CD4-positive, alpha-beta T cell treated with Interleukin-6 at 100 ng/mL for 8 hours (primary cell): ENCODE data around the gene PRPF6.
"Not testable (repeated sequence)": the region's sequence is repeated elsewhere in the genome, so short reads cannot be mapped to it uniquely, and the experiment has no call there.

Experiments
- DNase-seq: peaks from one replicate; pipeline ENCODE4 v3.0.0-alpha.2; 2020; ENCODE audit warnings: mixed read lengths, low spot score

The PRPF6 gene

GRCh38 chr20:63973636-63974401 lies 7.1 kb upstream of the PRPF6 start:
- peak; percentile 69 for DNase-seq

GRCh38 chr20:63974402-63975200 lies 6.3 kb upstream of the PRPF6 start:
- DNase-seq: no peak

- DNase-seq: not testable (repeated sequence)
Observed at GRCh38 chr20:63976511-63976910, 4.4 kb upstream of the PRPF6 start.

- DNase-seq: no peak
Observed at GRCh38 chr20:63976980-63977738, 3.8 kb upstream of the PRPF6 start.

- peak; percentile 53 for DNase-seq
Observed at GRCh38 chr20:63977739-63978276, 3.1 kb upstream of the PRPF6 start.

- DNase-seq: peak; percentile 50
Observed at GRCh38 chr20:63978319-63979228, 2.4 kb upstream of the PRPF6 start.

GRCh38 chr20:63979229-63979556 lies 1.7 kb upstream of the PRPF6 start:
- no peak for DNase-seq

GRCh38 chr20:63979557-63980316 lies 1.2 kb upstream of the PRPF6 start, which contains the start of gene SAMD10:
SAMD10 (minus strand) TSS chr20:63979642; CDS start chr20:63979467, 175 bp downstream.
- DNase-seq: peak; percentile 67

GRCh38 chr20:63980317-63980805 lies 571 bp upstream of the PRPF6 start:
- no peak for DNase-seq

- no peak for DNase-seq
Observed at GRCh38 chr20:63982937-63983336, 2.0 kb downstream of the PRPF6 start.

- no peak for DNase-seq
Observed at GRCh38 chr20:64000906-64001305, 20.0 kb downstream of the PRPF6 start.

- DNase-seq: no peak
Observed at GRCh38 chr20:64001607-64002011, 20.7 kb downstream of the PRPF6 start.

GRCh38 chr20:64003960-64004725 lies 23.2 kb downstream of the PRPF6 start:
- no peak for DNase-seq

- DNase-seq: no peak
Observed at GRCh38 chr20:64005394-64005793, 24.5 kb downstream of the PRPF6 start.

- no peak for DNase-seq
Observed at GRCh38 chr20:64006490-64006889, 25.6 kb downstream of the PRPF6 start.

- DNase-seq: no peak
Observed at GRCh38 chr20:64006902-64007301, 26.0 kb downstream of the PRPF6 start.

GRCh38 chr20:64009811-64010387 lies 29.0 kb downstream of the PRPF6 start:
- no peak for DNase-seq

- DNase-seq: no peak
Observed at GRCh38 chr20:64010711-64011237, 29.8 kb downstream of the PRPF6 start.

GRCh38 chr20:64011366-64011779 lies 30.4 kb downstream of the PRPF6 start:
- no peak for DNase-seq
